Psoas muscle (tissue), 8 donors: Measurements from ENCODE around the gene VPS37B. TPM values are rescaled to one million over a fixed set of nuclear protein-coding genes. Genes with fewer than 3 reads are reported as not detected.
A peak's percentile ranks its signal among the peaks of the same experiment; 100 is the strongest.

Experiments
- ATAC-seq, 4 donors: fragments of 200-7000 bp; cut with Tn5 transposase; one replicate each; pipeline ENCODE4 v1.9.1; 2020; ENCODE audit warnings: moderate library complexity in 3 of 4, mild to moderate bottlenecking in 2 of 4
- DNase-seq, 2 donors: peaks; one replicate each; pipeline ENCODE4 v3.0.0-alpha.2; 2020
- H3K27ac ChIP-seq: fragments of 200-600 bp; one replicate; pipeline ENCODE4 v1.8.0; 2022
- H3K27me3 ChIP-seq, 3 donors: fragments of 200-600 bp in 1 of 3; one replicate each; pipeline versions ENCODE4 v1.6.1 to v1.8.0; 2013 to 2022; ENCODE audit warnings: low read length in 2 of 3, mild to moderate bottlenecking in 2 of 3, moderate library complexity in 1 of 3; ENCODE audit not compliant: insufficient read depth in 3 of 3
- H3K36me3 ChIP-seq, 2 donors: fragments of 200-600 bp in 1 of 2; one replicate each; pipeline versions ENCODE4 v1.6.1 to v1.8.0; 2013 to 2022; ENCODE audit warnings: low read depth in 1 of 2, mild to moderate bottlenecking in 1 of 2, moderate library complexity in 1 of 2; ENCODE audit not compliant: insufficient read depth in 1 of 2
- H3K4me1 ChIP-seq: fragments of 200-600 bp; one replicate; pipeline ENCODE4 v1.8.0; 2022
- H3K4me3 ChIP-seq: fragments of 200-600 bp; one replicate; pipeline ENCODE4 v1.8.0; 2022; ENCODE audit warnings: mild to moderate bottlenecking
- H3K9me3 ChIP-seq: fragments of 200-600 bp; one replicate; pipeline ENCODE4 v1.8.0; 2022
- CTCF ChIP-seq: fragments of 200-600 bp; IDR thresholded peaks from one replicate; pipeline ENCODE4 v1.8.0; 2022; ENCODE audit warnings: antibody characterized with exemption
- WGBS, 3 donors: extraction: QIAGEN DNeasy Blood & Tissue Kit; methylation state at CpG; one replicate each; pipeline versions ENCODE4 v1.1.6 to v1.1.7; 2013; 5-methylcytosine and 5-hydroxymethylcytosine counted together
- intact Hi-C, 2 donors: fragments of 100-400 bp; cut with DNase I; formaldehyde crosslinking; loops; one replicate each; pipeline versions ENCODE4 v1.11.0 to v1.14.2; 2022
- polyA plus RNA-seq, 3 donors: library from polyadenylated mRNA; stranded (reverse); fragments of 200-250 nt; gene quantifications; one replicate each; pipeline ENCODE4 v1.2.3, GENCODE V29; 2013
- total RNA-seq, 4 donors: library from RNA; stranded (reverse); fragmentation: NEBNext Ultra II Directional in 2 of 4; extraction: Animal tissue kit (Norgen Biotek cat#: 25700) in 2 of 4; gene quantifications; one replicate each; pipeline versions ENCODE4 v1.2.1 to v1.2.4, GENCODE V29; 2021 to 2023
- donor health status: healthy with polysubstance abuse.
- donor health status: DM: no; HTN: no; CAD: no; lungs with moderate emphysema.
- donor health status: Bipolar disorder and iron deficiency.
- donor health status: healthy.
- donor health status: DM: yes; HTN: yes; CAD: no.
- donor health status: DM: no; HTN: no; CAD: no.
- donor health status: DM: no; HTN: no; CAD: no.
- donor health status: DM: yes; HTN: yes; CAD: no.

Gene VPS37B
- total and polyA plus RNA-seq, 7 donors = 3.2 to 11.1 (median 8.9) TPM

- DNase-seq (no peak), ATAC-seq (no peak)
- no peak overlapping the region for H3K27ac ChIP-seq
- no peak overlapping the region for H3K4me3 ChIP-seq
- no peak for TF ChIP-seq CTCF
- no peaks in the 10 kb centered on the region for H3K27me3 ChIP-seq
- H3K36me3 ChIP-seq = no peaks in the 10 kb centered on the region
- H3K9me3 ChIP-seq = no peaks in the 10 kb centered on the region
- intact Hi-C loops = no loop called here
- peaks cover 13% of the 10 kb centered on the region for H3K4me1 ChIP-seq
- 88 to 94% (median 92%) methylated on average over 4 of the region's 4 CpGs for WGBS, 3 donors
Observed at GRCh38 chr12:122939125-122939524, 43.2 kb upstream of the VPS37B start.

- no peaks in the 10 kb centered on the region for H3K27me3 ChIP-seq
- 30 to 47% (median 40%) methylated on average over 3 of the region's 3 CpGs for WGBS, 3 donors
- no peak overlapping the region for H3K4me3 ChIP-seq
- peak; percentile 92 to 96 (median 94) for ATAC-seq
- no peaks in the 10 kb centered on the region for H3K36me3 ChIP-seq
- peaks cover 13% of the 10 kb centered on the region for H3K4me1 ChIP-seq
- no peaks in the 10 kb centered on the region for H3K9me3 ChIP-seq
- peak overlapping the region; percentile 68 for H3K27ac ChIP-seq
- TF ChIP-seq CTCF = no peak
- no peak for DNase-seq
- intact Hi-C loops = no loop called here
Observed at GRCh38 chr12:122937622-122938091, 41.7 kb upstream of the VPS37B start.

GRCh38 chr12:122935318-122935717 is 39.4 kb upstream of the VPS37B start:
- no peaks in the 10 kb centered on the region for H3K27me3 ChIP-seq
- no peaks in the 10 kb centered on the region for H3K36me3 ChIP-seq
- intact Hi-C loops = no loop called here
- H3K4me3 ChIP-seq = no peak overlapping the region
- H3K9me3 ChIP-seq = no peaks in the 10 kb centered on the region
- 38 to 71% (median 40%) methylated on average over 8 of the region's 8 CpGs for WGBS, 3 donors
- peak in 3 of 4 donors; percentile 34 to 76 (median 40) for ATAC-seq
- H3K4me1 ChIP-seq = peaks cover 9% of the 10 kb centered on the region
- DNase-seq = no peak
- peak overlapping the region; percentile 79 for H3K27ac ChIP-seq
- no peak for TF ChIP-seq CTCF

GRCh38 chr12:122934722-122935121 is 38.8 kb upstream of the VPS37B start:
- no peaks in the 10 kb centered on the region for H3K27me3 ChIP-seq
- peak overlapping the region; percentile 79 for H3K27ac ChIP-seq
- DNase-seq (no peak), ATAC-seq (no peak)
- 75 to 83% (median 80%) methylated on average over 3 of the region's 3 CpGs for WGBS, 3 donors
- H3K36me3 ChIP-seq = no peaks in the 10 kb centered on the region
- H3K4me1 ChIP-seq = peaks cover 9% of the 10 kb centered on the region
- intact Hi-C loops = no loop called here
- H3K4me3 ChIP-seq = no peak overlapping the region
- no peak for TF ChIP-seq CTCF
- H3K9me3 ChIP-seq = no peaks in the 10 kb centered on the region

- WGBS, 3 donors = 91 to 94% (median 93%) methylated on average over 8 of the region's 8 CpGs
- H3K9me3 ChIP-seq = no peaks in the 10 kb centered on the region
- no peak for TF ChIP-seq CTCF
- H3K4me3 ChIP-seq = no peak overlapping the region
- DNase-seq (no peak), ATAC-seq (no peak)
- peaks cover 5% of the 10 kb centered on the region for H3K4me1 ChIP-seq
- intact Hi-C loops = no loop called here
- H3K27ac ChIP-seq = no peak overlapping the region
- H3K27me3 ChIP-seq = no peaks in the 10 kb centered on the region
- no peaks in the 10 kb centered on the region for H3K36me3 ChIP-seq
Observed at GRCh38 chr12:122932207-122932606, 36.3 kb upstream of the VPS37B start.
